H1 (cell line): Measurements from ENCODE around the gene CORO6. TPM values are rescaled to one million over a fixed set of nuclear protein-coding genes. Genes with fewer than 3 reads are reported as not detected.

Experiments
- BACH1 ChIP-seq: IDR thresholded peaks from 2 replicates; pipeline ENCODE4 v1.6.1; 2012; ENCODE audit warnings: low read length, improper control_type of control experiment
- CTBP2 ChIP-seq: IDR thresholded peaks from 2 replicates; pipeline ENCODE4 v1.7.0; 2011; ENCODE audit warnings: borderline replicate concordance, mild to moderate bottlenecking, moderate library complexity, mixed read lengths, low read length; ENCODE audit not compliant: insufficient read depth, insufficient read length
- GABPA ChIP-seq: IDR thresholded peaks from 2 replicates; pipeline ENCODE4 v1.6.1; 2011; ENCODE audit warnings: mild to moderate bottlenecking, low read length, moderate library complexity, borderline replicate concordance; ENCODE audit not compliant: insufficient read depth
- HDAC2 ChIP-seq, 2 experiments: fragments of 300-600 bp in 1 of 2; sonication (generic) in 1 of 2; IDR thresholded peaks; 2 replicates each; pipeline ENCODE4 v1.6.1; 2011 to 2012; ENCODE audit warnings: low read depth in 2 of 2, low read length in 2 of 2, mild to moderate bottlenecking in 2 of 2, moderate library complexity in 2 of 2, borderline replicate concordance in 1 of 2, inconsistent platforms in 1 of 2
- HDAC6 ChIP-seq: IDR thresholded peaks from one replicate; pipeline ENCODE4 v1.7.1; 2012; ENCODE audit warnings: low read depth, mild to moderate bottlenecking, inconsistent platforms, low read length, moderate library complexity
- RAD21 ChIP-seq, 2 experiments: IDR thresholded peaks in 1 of 2; conservative IDR thresholded peaks in 1 of 2; 2 replicates each; pipeline ENCODE4 v1.6.1; 2011; ENCODE audit warnings: low read depth in 2 of 2, low read length in 2 of 2, improper control_type of control experiment in 1 of 2, inconsistent platforms in 1 of 2, mild to moderate bottlenecking in 1 of 2, moderate library complexity in 1 of 2
- SRF ChIP-seq: IDR thresholded peaks from 2 replicates; pipeline ENCODE4 v1.6.1; 2011; ENCODE audit warnings: mild to moderate bottlenecking, low read depth, low read length, moderate library complexity
- YY1 ChIP-seq: IDR thresholded peaks from 2 replicates; pipeline ENCODE4 v1.6.1; 2011; ENCODE audit warnings: low read depth, mild to moderate bottlenecking, low read length
- polyA plus RNA-seq, 7 experiments: library from polyadenylated mRNA; depleted of rRNA in 3 of 7; stranded (reverse) in 5 of 7; unstranded in 2 of 7; fragments of >200 nt in 5 of 7; fragments of 200-250 nt in 2 of 7; gene quantifications; 1 replicate in 5 of 7; 2 replicates in 1 of 7; 4 replicates in 1 of 7; pipeline versions ENCODE4 v1.2.1 to v1.2.3, GENCODE V29; 2011 to 2013; ENCODE audit warnings: missing spikeins in 2 of 7, mixed read lengths in 2 of 7
- total RNA-seq: library from RNA; stranded (reverse); fragmentation: NEBNext Ultra II Directional; extraction: Animal tissue kit (Norgen Biotek cat#: 25700); gene quantifications from 2 replicates; pipeline ENCODE4 v1.2.1, GENCODE V29; 2021
- TF ChIP-seq, protein P1 (sequence below): IDR thresholded peaks from 2 replicates; pipeline ENCODE4 v1.6.1; 2012; ENCODE audit warnings: inconsistent platforms

CORO6 gene
- total and polyA plus RNA-seq, 2 of the 8 experiments (the other 6 are each of a cell fraction or from before 2014, with no cell fraction given) = 2.5 to 8.6 TPM

DNA sequence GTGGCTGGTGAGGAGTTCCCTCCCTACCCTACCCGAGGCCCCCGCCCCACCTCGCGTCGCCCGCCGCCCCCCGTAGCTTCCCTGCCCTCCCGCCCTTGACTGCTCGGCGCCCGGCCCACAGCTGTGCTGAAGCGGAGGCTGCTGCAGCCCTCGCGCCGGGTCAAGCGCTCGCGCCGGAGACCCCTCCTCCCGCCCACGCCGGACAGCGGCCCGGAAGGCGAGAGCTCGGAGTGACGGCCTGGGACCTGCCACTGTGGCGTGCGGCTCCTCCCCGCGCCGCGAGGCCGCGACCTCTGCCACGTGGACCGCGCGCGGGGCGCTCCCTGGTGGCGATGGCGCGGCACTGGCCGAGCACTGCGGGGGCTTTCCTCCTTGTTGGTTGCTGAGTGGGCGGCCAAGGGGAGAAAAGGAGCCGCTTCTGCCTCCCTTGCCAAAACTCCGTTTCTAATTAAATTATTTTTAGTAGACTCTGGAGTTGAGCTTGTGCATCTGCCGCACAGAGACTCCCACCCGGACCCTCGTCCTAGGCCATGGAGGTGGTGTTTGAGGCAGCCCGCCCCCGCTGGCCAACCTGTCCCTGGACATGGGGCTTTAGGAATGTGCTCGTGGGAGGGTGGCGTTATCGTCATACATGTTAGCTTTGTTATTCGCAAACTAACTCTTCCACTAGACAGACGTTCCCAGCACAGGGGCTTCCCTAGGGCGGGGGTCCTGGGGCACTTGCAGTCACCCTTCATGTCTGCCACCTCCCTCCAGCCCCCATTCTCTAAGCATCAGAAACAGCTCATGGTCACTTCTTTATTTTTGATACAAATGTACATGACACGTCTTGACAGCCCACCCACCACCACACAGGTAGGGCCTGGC, 49.8 kb downstream of the CORO6 start (continued):
- peak; percentile 41 to 57 for TF ChIP-seq RAD21 (IDR thresholded peaks at IDR 0.05 in 1 of 2, conservative IDR thresholded peaks at IDR 0.05 in 1 of 2; ENCODE audit: low read depth in 2 of 2, low read length in 2 of 2)
- TF ChIP-seq HDAC6 = no peak
- peak; percentile 22; the same call in 1 of the 2 replicates for TF ChIP-seq GABPA
- TF ChIP-seq SRF = no peak
- TF ChIP-seq, protein P1, sequence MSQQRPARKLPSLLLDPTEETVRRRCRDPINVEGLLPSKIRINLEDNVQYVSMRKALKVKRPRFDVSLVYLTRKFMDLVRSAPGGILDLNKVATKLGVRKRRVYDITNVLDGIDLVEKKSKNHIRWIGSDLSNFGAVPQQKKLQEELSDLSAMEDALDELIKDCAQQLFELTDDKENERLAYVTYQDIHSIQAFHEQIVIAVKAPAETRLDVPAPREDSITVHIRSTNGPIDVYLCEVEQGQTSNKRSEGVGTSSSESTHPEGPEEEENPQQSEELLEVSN = peak; percentile 67
- 0 out of 2 replicates have a peak, but pooled peaks have one; percentile 14 for TF ChIP-seq YY1
- TF ChIP-seq BACH1 = peak; percentile 82
- TF ChIP-seq HDAC2 (IDR thresholded peaks at IDR 0.05; ENCODE audit: borderline replicate concordance in 1 of 2, low read depth in 2 of 2, low read length in 2 of 2) = no peak
- TF ChIP-seq CTBP2 = no peak
